Measurements from ENCODE around the gene CAMK1D.

DNA sequence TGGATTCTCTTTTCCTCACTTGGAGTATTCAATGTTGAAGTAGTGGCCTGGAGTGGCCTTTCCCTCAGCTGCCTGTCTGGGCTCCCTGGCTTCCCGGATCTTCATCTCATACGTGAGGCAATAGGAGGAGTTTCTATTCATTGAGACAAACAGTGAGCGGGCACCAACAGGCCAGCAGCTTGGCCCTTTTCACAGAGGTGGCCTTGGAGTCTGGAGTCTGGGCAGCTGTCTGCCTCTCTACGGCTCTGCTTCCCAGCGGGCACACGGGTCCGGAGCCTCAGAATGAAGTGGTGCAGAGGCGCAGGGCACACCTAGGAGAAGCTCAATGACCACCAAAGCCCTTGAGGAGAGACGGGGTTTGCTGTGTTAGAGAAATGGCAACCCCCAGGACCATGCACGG lies 482.7 kb downstream of the CAMK1D start:
- TF ChIP-seq ZNF658 (tag by site-specific recombination; IDR thresholded peaks at IDR 0.05) (no peak), REPIN1 (tag by site-specific recombination; IDR thresholded peaks at IDR 0.05; ENCODE audit: low read depth) (no peak), ZNF776 (tag by site-specific recombination; IDR thresholded peaks at IDR 0.05; ENCODE audit: borderline replicate concordance) (no peak), GLI4 (tag by site-specific recombination; IDR thresholded peaks at IDR 0.05) (no peak), HOXC10 (CRISPR knock-in tag; IDR thresholded peaks at IDR 0.05) (no peak)
- TF ChIP-seq, protein P1, sequence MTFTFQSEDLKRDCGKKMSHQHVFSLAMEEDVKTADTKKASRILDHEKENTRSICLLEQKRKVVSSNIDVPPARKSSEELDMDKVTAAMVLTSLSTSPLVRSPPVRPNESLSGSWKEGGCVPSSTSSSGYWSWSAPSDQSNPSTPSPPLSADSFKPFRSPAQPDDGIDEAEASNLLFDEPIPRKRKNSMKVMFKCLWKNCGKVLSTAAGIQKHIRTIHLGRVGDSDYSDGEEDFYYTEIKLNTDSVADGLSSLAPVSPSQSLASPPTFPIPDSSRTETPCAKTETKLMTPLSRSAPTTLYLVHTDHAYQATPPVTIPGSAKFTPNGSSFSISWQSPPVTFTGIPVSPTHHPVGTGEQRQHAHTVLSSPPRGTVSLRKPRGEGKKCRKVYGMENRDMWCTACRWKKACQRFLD (tag by site-specific recombination; IDR thresholded peaks at IDR 0.05) = no peak
- TF ChIP-seq, protein P2, sequence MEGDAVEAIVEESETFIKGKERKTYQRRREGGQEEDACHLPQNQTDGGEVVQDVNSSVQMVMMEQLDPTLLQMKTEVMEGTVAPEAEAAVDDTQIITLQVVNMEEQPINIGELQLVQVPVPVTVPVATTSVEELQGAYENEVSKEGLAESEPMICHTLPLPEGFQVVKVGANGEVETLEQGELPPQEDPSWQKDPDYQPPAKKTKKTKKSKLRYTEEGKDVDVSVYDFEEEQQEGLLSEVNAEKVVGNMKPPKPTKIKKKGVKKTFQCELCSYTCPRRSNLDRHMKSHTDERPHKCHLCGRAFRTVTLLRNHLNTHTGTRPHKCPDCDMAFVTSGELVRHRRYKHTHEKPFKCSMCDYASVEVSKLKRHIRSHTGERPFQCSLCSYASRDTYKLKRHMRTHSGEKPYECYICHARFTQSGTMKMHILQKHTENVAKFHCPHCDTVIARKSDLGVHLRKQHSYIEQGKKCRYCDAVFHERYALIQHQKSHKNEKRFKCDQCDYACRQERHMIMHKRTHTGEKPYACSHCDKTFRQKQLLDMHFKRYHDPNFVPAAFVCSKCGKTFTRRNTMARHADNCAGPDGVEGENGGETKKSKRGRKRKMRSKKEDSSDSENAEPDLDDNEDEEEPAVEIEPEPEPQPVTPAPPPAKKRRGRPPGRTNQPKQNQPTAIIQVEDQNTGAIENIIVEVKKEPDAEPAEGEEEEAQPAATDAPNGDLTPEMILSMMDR (tag by site-specific recombination; IDR thresholded peaks at IDR 0.05) = no peak
- TF ChIP-seq, protein P3, sequence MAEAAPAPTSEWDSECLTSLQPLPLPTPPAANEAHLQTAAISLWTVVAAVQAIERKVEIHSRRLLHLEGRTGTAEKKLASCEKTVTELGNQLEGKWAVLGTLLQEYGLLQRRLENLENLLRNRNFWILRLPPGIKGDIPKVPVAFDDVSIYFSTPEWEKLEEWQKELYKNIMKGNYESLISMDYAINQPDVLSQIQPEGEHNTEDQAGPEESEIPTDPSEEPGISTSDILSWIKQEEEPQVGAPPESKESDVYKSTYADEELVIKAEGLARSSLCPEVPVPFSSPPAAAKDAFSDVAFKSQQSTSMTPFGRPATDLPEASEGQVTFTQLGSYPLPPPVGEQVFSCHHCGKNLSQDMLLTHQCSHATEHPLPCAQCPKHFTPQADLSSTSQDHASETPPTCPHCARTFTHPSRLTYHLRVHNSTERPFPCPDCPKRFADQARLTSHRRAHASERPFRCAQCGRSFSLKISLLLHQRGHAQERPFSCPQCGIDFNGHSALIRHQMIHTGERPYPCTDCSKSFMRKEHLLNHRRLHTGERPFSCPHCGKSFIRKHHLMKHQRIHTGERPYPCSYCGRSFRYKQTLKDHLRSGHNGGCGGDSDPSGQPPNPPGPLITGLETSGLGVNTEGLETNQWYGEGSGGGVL (tag by site-specific recombination; IDR thresholded peaks at IDR 0.05) = no peak

All from HEK293 (cell line).